GM19452 (cell line): ENCODE results near the gene UCK2.

Source experiments
- ATAC-seq: cut with Tn5 transposase; IDR thresholded peaks from one replicate; pipeline ENCODE4 v1.9.1; 2021; ENCODE audit not compliant: unreplicated experiment

UCK2 gene

DNA sequence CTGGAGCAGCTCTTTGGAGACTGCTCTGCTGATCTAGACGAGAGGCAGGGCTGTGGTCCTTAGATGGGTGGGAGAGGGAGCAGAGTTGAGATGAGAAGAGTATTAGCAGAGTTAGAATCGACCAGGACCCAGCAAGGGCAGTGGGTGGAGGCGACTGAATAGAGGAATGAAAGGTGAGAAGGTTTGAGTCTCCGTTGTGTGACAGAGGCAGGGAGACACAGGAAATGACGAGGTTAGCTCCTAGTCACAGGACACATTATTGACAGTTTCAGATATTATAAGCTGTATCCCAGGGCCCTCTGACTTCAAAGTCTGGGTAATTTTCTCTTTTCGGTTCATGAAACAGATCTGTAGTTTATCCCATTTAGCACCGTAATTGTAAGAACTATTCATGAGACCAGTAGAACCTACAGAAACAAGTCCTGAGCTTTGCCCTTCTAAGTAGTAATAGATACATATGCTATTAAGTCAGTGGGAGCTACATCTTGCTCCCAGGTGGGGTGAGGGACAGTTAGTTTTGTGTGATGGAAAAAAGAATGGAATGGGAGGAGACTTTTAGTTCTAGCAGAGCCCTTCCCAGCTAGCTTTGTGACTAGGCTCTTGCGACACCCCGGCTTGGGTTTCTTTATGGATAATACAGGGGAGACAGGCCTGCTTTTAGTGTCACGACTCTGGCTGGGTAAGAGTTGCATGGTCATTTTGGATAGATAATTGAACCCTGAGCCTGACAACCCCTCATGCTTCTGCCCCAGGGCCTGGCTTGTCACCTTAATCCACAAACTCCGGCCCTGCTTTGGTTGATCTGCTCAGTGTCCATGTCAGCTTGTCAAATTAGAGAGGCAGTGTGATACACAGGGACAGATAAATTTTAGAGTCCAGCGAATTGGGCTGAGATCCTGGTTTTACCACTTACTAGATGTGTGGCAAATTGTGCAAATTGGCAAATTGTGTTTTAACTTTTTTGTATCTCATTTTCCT is 70.2 kb downstream of the UCK2 start:
- no peak for ATAC-seq

DNA sequence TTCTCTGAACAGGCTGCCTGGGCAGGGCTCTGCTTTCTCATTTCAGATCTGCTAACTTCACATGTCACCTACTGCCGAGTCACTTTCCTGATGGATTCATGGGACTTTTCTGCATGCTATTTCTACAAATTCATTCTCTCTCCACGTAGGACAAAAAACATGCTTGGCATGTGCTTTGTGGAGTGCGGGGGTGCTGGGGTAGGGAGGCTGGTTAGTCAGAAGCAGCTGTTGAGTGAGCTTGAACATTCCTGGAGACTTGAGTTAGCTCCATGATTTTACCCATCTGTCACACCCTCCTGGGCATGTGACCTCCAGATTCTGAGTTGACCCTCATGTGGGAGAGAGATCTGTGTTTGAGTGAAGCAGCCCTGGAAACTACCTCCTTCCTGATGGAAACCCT is 71.4 kb downstream of the UCK2 start:
- no peak for ATAC-seq

DNA sequence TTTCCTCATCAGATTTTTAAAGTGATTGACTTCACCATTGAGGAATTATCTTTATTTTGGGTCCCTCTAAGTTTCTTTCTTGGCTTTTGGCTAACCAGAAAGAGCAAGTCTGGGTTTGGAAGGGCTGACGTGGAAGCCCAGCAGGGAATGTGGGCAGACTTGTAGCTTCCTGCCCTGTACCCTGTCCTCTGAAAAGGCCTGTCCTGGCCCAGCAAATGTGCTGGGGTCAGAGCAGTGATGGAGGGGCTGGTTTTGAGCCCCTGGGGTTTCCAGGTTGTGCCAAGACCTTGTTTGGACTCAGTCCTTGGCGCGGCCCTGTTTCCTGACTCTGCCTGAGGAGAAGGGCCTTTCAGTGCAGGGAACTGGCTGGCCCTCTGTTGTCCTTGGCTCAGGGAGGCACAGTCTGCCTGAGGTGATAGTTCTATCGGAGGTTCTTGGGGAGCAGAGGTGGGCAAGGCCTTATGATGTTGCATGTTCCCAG is 72.1 kb downstream of the UCK2 start:
- no peak for ATAC-seq

GRCh38 chr1:165900576-165901380 is 73.4 kb downstream of the UCK2 start:
- no peak for ATAC-seq

DNA sequence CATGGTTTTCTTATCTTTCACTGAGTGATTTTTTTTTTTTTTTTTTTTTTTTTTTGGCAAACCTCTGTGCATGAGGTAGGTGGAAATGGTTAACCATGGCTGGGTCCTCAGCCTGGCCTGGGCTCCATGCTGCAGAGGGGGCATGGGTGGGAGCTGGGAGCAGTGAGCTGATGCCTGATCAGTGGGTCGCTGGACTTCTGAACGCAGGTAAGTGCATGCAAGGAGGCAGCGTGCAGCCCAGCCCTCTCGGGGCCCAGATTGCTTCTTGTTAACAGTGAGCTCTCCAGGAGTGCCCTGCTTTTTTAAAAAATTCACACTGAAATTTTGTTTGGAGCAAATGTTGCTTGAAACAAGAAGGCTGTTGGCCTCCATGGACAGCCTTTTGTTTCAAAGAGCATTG is 75.2 kb downstream of the UCK2 start:
- ATAC-seq = no peak

DNA sequence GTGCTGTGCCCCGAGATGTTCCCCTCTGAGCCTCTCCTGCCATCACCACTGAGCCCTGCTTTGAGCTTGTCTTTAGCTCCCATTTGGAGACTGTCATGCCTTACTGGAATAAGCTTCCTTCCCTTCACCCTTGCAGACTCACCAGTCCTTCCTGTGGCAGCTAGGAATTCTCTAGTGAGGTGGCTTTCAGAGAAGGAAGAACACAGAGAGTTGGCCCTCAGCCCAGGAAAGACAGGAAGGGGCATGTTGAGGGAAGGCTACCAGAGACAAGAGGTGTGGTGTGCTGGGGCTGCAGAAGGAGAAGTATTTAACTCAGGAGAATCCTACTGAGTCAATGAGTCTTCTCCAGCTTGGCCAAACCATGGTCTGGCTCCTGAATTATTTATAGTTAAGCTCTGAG is 76.3 kb downstream of the UCK2 start:
- ATAC-seq = no peak

- no peak for ATAC-seq
Observed at GRCh38 chr1:165904948-165905347, 77.5 kb downstream of the UCK2 start.

DNA sequence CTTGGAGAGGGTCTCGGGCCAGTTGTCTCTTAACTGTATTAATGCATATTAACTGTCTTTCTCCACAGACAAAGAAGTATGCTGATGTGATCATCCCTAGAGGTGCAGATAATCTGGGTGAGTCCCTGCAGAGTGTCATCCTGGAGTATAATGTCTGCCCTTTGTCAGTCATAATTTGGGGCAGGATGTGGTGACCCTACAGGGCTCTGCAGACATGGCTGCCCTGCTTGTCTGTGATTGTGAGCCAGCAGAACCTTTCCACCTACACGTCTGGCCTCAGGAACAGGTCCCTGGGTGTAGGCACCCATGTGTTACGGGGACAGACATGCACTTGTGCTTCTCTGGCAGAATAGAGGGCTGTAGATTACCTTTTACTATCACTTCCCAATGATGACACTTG is 78.4 kb downstream of the UCK2 start:
- no peak for ATAC-seq

DNA sequence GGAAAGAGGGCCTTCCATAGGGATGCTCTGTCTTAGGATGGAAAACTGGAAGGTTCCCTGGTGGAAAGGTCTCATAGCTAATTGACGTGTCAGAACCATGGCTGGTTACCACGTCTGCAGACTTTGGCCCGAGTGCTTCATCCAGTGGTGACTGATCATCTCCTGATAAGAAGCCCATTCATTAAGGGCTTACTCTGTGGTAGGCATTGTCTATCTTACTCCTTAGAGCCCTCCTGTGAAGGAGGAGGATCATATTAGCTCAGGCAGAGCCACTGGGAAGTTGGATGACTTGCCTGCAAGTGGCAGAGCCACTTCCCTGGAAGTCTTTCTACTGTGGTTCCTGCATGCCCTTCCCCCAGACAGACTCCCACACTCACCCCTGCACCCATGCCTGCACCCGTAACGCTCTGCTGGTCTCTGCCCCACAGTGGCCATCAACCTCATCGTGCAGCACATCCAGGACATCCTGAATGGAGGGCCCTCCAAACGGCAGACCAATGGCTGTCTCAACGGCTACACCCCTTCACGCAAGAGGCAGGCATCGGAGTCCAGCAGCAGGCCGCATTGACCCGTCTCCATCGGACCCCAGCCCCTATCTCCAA is 79.9 kb downstream of the UCK2 start:
- no peak for ATAC-seq

DNA sequence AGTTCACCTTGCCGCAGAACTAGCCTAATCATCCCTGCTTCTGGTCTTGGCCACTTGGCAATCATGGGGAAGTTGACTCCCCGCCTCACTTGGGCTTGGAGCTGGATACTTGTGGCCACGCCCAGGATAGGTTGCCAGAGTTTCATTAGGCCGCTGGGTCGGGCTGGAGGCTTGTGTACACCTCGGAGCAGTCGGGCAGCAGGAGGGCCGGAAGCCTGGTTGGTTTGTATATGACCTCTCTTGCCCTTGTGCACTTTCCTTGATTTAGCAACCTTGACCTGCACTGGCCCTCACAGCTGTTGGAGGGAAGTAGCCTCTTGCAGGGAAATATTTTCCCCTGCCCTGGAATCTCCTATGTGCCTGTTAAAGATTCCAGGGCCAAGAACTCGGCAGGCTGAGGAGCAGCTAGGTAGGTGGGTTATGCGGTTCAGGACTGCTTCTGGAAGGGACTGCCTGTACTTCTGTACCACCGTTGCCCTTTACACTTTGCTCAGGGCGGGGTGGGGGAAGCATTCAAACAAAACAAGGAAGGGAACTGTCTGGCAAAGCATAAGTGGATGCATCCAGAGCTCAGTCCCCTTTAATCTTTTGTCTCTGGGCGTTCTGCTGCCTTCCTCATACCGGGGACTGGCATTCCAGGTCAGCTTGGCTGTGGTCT is 83.5 kb downstream of the UCK2 start:
- no peak for ATAC-seq

- ATAC-seq = no peak
Observed at GRCh38 chr1:165911609-165912281, 84.3 kb downstream of the UCK2 start.

GRCh38 chr1:165912638-165913037 is 85.2 kb downstream of the UCK2 start:
- no peak for ATAC-seq

DNA sequence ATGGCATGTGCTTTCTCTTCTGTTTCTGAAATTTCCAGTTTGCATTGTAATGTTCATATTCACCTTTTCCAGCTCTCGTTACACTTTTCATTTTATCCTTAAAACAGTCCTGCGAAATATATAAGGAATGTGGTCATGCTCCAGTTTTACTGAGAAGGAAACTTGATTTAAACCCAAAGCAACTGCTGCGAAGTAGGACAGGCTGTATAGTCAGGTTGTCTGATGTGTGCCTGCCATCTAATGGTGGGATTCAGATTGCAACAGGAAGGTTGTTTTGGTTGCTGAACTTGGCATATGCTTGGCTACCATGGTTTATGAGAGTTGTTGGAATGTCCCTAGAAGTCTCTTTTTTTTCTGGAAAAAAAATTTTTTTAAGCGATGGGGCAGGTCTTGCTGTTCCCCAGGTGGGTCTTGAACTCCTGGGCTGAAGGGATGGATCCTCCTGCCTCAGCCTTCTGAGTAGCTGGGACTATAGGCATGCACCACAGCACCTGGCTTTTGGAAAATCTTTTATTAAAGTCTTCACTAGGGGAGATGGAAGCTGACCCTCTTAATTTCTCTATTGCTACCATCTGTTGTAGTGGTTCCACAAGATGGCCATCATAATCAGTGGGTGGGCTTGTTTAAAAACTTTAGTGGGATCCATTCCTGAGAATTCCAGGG is 86.9 kb downstream of the UCK2 start:
- peak; percentile 85 for ATAC-seq

DNA sequence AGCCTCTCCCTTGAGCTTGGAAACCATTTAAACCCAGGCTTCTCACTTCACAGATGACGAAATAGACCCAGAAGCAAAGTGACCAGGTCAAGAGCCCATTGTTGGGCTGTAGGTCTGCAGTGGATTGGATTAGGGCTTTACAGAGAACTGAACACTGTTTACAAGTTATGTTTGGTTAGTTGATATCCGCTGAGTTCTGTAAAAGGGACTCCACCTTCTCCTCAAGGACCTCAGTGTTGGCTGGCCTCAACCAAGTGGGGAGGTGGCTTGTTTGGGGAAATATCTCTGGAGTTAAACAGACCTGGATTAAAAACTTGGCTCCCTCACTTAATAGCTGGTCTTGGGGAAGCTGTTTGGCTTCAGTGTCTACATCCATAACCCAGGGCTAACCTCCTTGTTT is 88.1 kb downstream of the UCK2 start:
- ATAC-seq = no peak

GRCh38 chr1:165915932-165916348 is 88.5 kb downstream of the UCK2 start:
- no peak for ATAC-seq

DNA sequence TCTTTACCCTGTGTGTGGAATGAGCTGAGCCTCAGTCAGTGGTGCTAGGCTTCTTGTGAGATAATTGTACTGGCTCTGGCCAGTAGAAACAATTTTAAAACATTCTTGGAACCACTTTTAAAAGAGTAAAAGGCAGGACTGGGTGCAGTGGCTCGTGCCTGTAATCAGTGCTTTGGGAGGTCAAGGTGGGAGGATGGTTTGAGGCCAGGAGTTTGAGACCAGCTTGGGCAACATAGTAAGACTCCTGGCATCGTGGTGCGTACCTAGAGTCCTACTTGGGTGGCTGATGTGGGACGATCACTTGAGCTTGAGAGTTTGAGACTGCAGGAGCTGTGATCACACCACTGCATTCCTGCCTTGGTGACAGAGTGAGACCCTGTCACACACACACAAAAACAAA is 89.8 kb downstream of the UCK2 start:
- no peak for ATAC-seq

GRCh38 chr1:165924117-165924516 is 96.7 kb downstream of the UCK2 start:
- ATAC-seq = no peak

- ATAC-seq = no peak
Observed at GRCh38 chr1:165925498-165926079, 98.2 kb downstream of the UCK2 start.

GRCh38 chr1:165927169-165927568 is 99.8 kb downstream of the UCK2 start:
- ATAC-seq = peak; percentile 74
